A673 (cell line): ENCODE data around the gene KRTAP12-4. TPM values are rescaled to one million over a fixed set of nuclear protein-coding genes. Genes with fewer than 3 reads are reported as not detected.
"Not testable (repeated sequence)": the region's sequence is repeated elsewhere in the genome, so short reads cannot be mapped to it uniquely, and the experiment has no call there.

Experiments
- BruUV-seq: library from RNA; stranded (reverse); fragments of 400-500 nt; replicated peaks from 2 replicates; lab custom pipeline; 2021; lab: Mats Ljungman, UMichigan
- CTCF ChIA-PET: fragments of 300-600 bp; sonication (Branson Sonifier 250); formaldehyde crosslinking; loops from one replicate; lab custom pipeline; 2022; ENCODE audit warnings: antibody characterized with exemption; lab: Charles Lee
- POLR2A ChIA-PET: fragments of 300-600 bp; sonication (Branson Sonifier 250); formaldehyde crosslinking; loops from one replicate; lab custom pipeline; 2022; ENCODE audit warnings: antibody characterized with exemption; ENCODE audit not compliant: low non-redundant PET; lab: Charles Lee
- DNase-seq: peaks from one replicate; pipeline ENCODE4 v3.0.0-alpha.2; 2015; ENCODE audit warnings: low spot score
- H3K27ac ChIP-seq: fragments of 200-600 bp; sonication (generic); 2 replicates; pipeline ENCODE4 v1.5.1; 2016; ENCODE audit warnings: mixed run types, low read depth, mild to moderate bottlenecking, mixed read lengths, antibody characterized with exemption, low read length; ENCODE audit not compliant: poor library complexity, severe bottlenecking
- H3K27me3 ChIP-seq: fragments of 200-600 bp; sonication (generic); replicated peaks from 2 replicates; pipeline ENCODE4 v1.6.1; 2017; ENCODE audit warnings: mixed run types, low read depth, mild to moderate bottlenecking, mixed read lengths, antibody characterized with exemption, low read length; ENCODE audit not compliant: insufficient read depth, poor library complexity
- H3K36me3 ChIP-seq: fragments of 200-600 bp; sonication (generic); 2 replicates; pipeline ENCODE4 v1.6.1; 2016; ENCODE audit warnings: mixed run types, mild to moderate bottlenecking, mixed read lengths, antibody characterized with exemption, low read length; ENCODE audit not compliant: insufficient read depth, poor library complexity, severe bottlenecking
- H3K4me1 ChIP-seq: fragments of 200-600 bp; sonication (generic); 2 replicates; pipeline ENCODE4 v1.6.1; 2017; ENCODE audit warnings: mixed run types, mild to moderate bottlenecking, mixed read lengths, antibody characterized with exemption, low read length; ENCODE audit not compliant: insufficient read depth, poor library complexity, severe bottlenecking
- H3K4me3 ChIP-seq: fragments of 200-600 bp; sonication (generic); 2 replicates; pipeline ENCODE4 v1.5.1; 2016; ENCODE audit warnings: low read depth, mixed run types, mild to moderate bottlenecking, mixed read lengths, low read length; ENCODE audit not compliant: poor library complexity, severe bottlenecking
- H3K9me3 ChIP-seq: fragments of 200-600 bp; sonication (generic); 2 replicates; pipeline ENCODE4 v1.6.1; 2016; ENCODE audit warnings: mixed run types, low read depth, mild to moderate bottlenecking, mixed read lengths, antibody characterized with exemption, low read length; ENCODE audit not compliant: poor library complexity, severe bottlenecking
- CTCF ChIP-seq: fragments of 300-800, 200-600 bp; sonication (generic); conservative IDR thresholded peaks from 2 replicates; pipeline ENCODE4 v1.5.1; 2017; ENCODE audit warnings: low read depth, mild to moderate bottlenecking, antibody characterized with exemption, low read length, moderate library complexity, mixed read lengths
- EZH2 ChIP-seq: fragments of 200-600 bp; sonication (generic); IDR thresholded peaks from 2 replicates; pipeline ENCODE4 v1.6.1; 2017; ENCODE audit warnings: borderline replicate concordance, low read depth, mild to moderate bottlenecking, mixed read lengths, antibody characterized with exemption, low read length; ENCODE audit not compliant: poor library complexity, severe bottlenecking
- intact Hi-C: fragments of 100-400 bp; cut with micrococcal nuclease; formaldehyde crosslinking; loops from one replicate; pipeline ENCODE4 v1.10.0; 2022; ENCODE audit not compliant: unreplicated experiment
- total RNA-seq: library from RNA; stranded (reverse); gene quantifications from 2 replicates; pipeline ENCODE4 v1.2.3, GENCODE V29; 2021

The KRTAP12-4 gene
- total RNA-seq, 1 experiment from 2014 or later, result 1.0 TPM

- H3K27ac ChIP-seq, result no peak within 1 kb of the TSS
- no peaks in the 10 kb centered on the region for H3K27me3 ChIP-seq
- DNase-seq, result no peak
- H3K4me1 ChIP-seq, result no peaks in the 10 kb centered on the region
- H3K4me3 ChIP-seq, result no peak within 1 kb of the TSS
- TF ChIP-seq CTCF (no peak), EZH2 (no peak)
- H3K36me3 ChIP-seq, result no peaks in the 10 kb centered on the region
- intact Hi-C loops, result no loop called here
- H3K9me3 ChIP-seq, result peaks cover 25% of the 10 kb centered on the region
- POLR2A ChIA-PET, result no interaction called here
- no TSS peak for BruUV-seq
- CTCF ChIA-PET, result no interaction called here
Measured at GRCh38 chr21:44612029-44612486, 42.4 kb downstream of the KRTAP12-4 start, which contains the start of gene KRTAP10-8. Gene KRTAP10-8, plus strand, starts transcription at chr21:44612079. Its CDS starts 22 bp downstream, at chr21:44612101.

GRCh38 chr21:44611551-44611950, 42.9 kb downstream of the KRTAP12-4 start:
- Histone ChIP-seq H3K4me1 (no peaks in the 10 kb centered on the region), H3K27ac (no peak overlapping the region), H3K27me3 (no peaks in the 10 kb centered on the region), H3K36me3 (no peaks in the 10 kb centered on the region), H3K4me3 (no peak overlapping the region), H3K9me3 (peaks cover 25% of the 10 kb centered on the region)
- intact Hi-C loops, result no loop called here
- CTCF ChIA-PET, result no interaction called here
- no TSS peak for BruUV-seq
- DNase-seq, result no peak
- TF ChIP-seq EZH2 (no peak), CTCF (no peak)
- POLR2A ChIA-PET, result no interaction called here

GRCh38 chr21:44610157-44610843, 44.2 kb downstream of the KRTAP12-4 start:
- DNase-seq, H3K4me3 ChIP-seq, POLR2A ChIA-PET, H3K27me3 ChIP-seq, H3K27ac ChIP-seq, intact Hi-C loops, H3K36me3 ChIP-seq, H3K4me1 ChIP-seq, CTCF ChIA-PET, BruUV-seq: not testable (repeated sequence)
- peaks cover 25% of the 10 kb centered on the region for H3K9me3 ChIP-seq
